Measurements from ENCODE around the gene CDKL4.
"Not testable (repeated sequence)": the region's sequence is repeated elsewhere in the genome, so short reads cannot be mapped to it uniquely, and the experiment has no call there.

The CDKL4 gene

DNA sequence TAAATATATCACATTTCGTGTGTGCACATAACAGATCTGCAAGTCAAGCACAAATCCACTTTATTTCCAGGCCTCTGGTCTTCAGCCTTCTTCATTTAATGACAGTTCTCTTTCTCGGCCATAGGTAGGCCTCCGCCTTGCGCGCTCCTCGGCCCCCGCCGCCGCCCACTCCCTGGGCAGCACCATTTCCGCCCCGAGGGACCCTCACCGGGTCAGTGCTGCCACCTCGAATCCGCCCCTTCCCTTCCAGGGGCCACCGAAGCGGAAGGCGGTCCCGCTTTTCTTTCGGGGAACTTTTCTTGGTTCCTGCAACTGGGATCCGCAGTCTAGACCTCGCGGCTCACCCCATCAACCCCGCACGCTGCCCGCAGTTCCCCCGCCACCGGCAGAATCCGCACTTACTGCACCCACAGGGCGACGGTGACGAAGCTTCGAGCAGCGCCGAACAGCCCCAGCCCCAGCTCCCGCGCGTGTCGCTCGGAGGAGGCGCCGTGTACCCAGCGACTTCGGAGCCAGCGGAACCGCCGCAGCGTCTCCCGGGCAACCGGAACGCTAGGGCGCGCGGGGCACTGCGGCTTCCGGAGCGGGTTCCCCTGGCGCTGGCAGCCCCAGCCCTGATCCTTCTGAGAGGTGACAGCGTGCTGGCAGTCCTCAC, at the start of gene CDKL4:
Gene CDKL4 (minus strand): TSS at position 502 of the 655 bp plus-strand sequence.
- peak; percentile 32 for DNase-seq

GRCh38 chr2:39290433-39290832, 46.7 kb upstream of the CDKL4 start:
- DNase-seq: no peak

- no peak for DNase-seq
Observed at GRCh38 chr2:39289609-39290008, 45.8 kb upstream of the CDKL4 start.

- no peak for DNase-seq
Observed at GRCh38 chr2:39283561-39283960, 39.8 kb upstream of the CDKL4 start.

DNA sequence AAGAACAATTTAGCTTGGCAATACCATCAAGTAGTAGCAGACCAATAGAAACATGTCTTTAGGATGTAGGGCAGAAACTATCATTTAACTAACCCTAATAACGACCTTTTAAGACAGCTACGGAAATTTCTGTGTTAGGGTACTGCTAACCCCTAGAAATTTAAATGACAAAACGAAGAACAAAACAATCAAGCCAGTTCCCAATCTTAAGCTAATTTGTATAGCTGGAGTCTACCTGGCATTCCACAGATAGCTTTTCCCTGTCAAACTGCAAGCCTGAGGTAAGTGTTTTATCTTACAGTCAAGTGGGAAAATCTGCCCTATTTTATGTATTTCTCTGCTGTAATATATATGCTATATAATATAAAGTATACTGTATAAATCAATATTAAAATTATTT, 37.6 kb upstream of the CDKL4 start:
- DNase-seq: no peak

DNA sequence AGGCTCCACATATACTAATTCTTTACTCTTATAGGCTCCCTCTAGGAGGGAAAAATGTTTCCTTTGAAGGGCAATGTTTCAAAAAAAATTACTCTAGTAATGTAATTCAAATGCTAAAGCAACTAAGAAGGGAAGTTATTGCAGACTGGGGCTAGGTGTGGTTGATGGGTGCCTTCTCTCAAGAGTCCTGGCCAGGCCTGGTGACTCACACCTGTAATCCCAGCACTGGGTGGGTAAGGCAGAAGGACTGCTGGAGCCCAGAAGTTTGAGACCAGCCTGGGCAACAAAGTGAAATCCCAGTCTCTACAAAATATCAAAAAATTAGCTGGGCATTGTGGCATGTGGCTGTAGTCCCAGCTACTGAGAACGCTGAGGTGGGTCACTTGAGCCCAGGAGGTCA, 31.2 kb upstream of the CDKL4 start:
- DNase-seq: no peak

DNA sequence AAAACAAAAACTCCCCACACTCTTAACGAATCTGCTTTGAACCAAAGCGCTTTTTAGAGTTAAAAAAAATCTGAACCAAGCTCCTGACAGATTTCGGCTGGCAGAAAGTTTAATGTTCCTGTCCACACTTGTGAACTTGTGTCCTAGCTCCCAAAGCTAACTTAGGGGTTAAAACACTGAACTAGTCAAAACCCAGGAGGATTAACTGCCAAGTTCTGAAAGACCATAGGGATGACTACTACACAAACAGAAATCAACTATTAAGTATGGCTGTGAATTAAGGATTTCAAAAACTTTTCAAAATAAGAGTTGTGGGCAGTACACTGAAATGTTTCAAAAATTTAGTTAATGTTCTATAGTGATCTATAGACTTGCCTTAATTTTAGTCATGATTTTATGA, 26.2 kb upstream of the CDKL4 start:
- no peak for DNase-seq

DNA sequence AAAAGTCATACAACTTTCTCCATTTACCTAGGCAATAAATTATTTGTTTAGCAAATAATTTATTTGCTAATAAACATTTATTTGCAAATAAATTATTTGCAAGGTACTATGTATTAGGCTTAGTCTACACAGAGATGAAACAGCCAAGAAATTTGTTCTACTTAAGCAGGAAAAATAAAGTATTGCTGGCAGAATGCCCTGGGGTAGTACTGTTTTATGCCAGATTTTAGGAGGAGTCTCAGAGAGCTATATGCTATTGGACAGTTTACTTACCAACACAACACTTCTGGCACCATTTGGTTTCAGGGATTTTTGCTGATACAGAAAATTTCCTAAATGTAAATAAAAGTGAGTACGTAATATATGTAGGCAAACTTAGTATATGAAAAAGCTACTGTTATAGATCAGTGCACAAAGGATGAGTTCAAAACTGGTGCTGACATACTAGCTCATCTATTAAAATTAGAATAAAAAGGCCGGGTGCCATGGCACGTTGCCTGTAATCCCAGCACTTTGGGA, 23.2 kb upstream of the CDKL4 start:
- no peak for DNase-seq

DNA sequence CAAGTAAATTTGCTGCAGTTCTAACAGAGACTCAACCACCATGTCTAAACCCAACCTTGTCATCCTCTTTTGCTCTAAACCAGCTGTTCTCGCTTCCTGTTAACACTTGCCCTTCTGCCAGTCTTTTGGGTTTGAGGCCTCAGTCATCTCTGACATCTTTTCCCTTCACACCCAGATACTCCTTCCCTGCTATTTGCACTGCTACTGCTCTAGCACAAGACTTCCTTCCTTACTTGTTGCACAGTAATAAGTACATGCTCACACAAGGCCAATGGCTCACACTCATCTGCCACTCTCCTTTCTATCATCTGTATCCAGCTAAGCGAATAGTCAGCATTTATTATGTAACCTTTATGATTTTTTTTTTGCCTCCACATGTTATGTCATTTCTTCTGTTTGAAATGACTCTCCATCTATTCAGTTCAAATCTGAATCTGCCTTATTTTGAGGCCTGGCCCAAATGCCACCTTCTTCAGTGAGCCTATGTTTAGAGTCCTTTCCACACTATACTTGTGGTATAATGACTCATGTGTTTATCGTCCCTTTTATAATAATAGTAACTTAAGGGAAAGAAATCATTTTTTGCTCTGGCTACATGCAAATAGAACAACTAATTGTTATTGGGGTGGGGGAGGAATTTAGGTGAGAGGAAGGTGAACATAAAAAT, 22.5 kb upstream of the CDKL4 start:
- DNase-seq: no peak

GRCh38 chr2:39265315-39265714, 21.5 kb upstream of the CDKL4 start:
- no peak for DNase-seq

DNA sequence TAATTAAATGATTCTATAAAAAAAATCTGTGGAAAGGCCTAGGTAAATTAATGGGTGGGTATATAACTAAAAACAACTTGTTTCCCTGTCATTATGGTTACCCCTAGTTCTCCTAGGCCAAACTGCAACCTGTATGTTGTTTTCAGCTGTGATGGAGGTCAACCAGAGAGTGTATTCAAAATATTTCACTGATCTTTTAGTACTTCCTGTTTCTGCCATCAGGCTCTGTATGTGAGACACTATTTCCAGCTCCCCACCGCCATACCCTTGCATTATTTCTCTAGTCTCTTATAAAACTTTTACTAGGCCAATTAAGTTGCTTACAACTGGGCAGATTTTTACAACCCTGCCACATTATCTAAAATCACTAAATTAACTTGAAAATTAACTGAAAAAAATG, 21.0 kb upstream of the CDKL4 start:
- no peak for DNase-seq

GRCh38 chr2:39260087-39260486, 16.3 kb upstream of the CDKL4 start:
- no peak for DNase-seq

DNA sequence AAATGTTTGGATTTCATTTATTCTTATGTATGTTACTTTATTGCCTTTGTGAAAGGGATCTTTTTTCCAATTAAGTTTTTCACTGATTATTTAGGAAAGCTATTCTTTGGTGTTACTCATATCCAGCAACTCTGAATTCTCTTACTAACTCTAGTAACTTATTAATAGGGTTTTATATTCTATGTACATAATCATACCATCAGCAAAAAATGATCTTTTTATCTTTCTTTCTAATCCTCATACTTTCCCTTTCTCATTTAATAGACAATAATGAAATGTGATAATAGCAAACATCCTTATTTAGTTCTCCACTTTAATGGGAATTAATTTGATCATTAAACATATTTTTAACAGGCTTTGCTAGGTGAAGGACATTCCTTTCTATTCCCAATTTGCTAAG, 12.3 kb upstream of the CDKL4 start:
- no peak for DNase-seq

GRCh38 chr2:39252888-39253518, 9.2 kb upstream of the CDKL4 start:
- no peak for DNase-seq

- no peak for DNase-seq
Observed at GRCh38 chr2:39247512-39248043, 3.8 kb upstream of the CDKL4 start.

- DNase-seq: no peak
Observed at GRCh38 chr2:39246382-39246980, 2.7 kb upstream of the CDKL4 start.

DNA sequence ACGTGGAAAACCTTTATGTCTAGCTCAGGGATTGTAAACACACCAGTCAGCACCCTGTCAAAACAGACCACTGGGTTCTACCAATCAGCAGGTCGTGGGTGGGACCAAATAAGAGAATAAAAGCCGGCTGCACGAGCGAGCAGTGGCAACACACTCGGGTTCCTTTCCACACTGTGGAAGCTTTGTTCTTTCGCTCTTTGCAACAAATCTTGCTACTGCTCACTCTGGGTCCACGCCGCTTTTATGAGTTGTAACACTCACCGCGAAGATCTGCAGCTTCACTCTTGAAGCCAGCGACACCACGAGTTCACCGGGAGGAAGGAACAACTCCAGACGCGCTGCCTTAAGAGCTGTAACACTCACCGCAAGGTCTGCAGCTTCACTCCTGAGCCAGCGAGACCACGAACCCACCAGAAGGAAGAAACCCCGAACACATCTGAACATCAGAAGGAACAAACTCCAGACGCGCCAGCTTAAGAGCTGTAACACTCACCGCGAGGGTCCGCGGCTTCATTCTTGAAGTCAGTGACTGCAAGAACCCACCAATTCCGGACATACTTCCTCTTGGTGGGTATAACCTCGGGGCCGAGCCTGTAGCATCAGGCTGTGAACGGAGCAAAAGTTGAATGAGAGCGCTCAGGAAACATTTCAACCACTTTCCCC, 1.3 kb upstream of the CDKL4 start:
- peak; percentile 62 for DNase-seq

DNA sequence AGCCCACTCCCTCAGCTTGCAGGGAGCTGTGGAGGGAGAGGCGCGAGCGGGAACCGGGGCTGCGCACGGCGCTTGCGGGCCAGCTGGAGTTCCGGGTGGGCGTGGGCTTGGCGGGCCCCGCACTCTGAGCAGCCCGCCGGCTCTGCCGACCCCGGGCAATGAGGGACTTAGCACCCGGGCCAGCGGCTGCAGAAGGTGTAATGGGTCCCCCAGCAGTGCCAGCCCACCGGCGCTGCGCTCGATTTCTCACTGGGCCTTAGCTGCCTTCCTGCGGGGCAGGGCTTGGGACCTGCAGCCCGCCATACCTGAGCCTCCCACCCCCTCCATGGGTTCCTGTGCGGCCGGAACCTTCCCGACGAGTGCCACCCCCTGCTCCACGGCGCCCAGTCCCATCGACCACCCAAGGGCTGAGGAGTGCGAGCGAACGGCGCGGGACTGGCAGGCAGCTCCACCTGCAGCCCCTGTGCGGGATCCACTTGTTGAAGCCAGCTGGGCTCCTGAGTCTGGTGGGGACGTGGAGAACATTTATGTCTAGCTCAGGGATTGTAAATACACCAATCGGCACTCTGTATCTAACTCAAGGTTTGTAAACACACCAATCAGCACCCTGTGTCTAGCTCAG, 582 bp upstream of the CDKL4 start:
- not testable (repeated sequence) for DNase-seq

DNA sequence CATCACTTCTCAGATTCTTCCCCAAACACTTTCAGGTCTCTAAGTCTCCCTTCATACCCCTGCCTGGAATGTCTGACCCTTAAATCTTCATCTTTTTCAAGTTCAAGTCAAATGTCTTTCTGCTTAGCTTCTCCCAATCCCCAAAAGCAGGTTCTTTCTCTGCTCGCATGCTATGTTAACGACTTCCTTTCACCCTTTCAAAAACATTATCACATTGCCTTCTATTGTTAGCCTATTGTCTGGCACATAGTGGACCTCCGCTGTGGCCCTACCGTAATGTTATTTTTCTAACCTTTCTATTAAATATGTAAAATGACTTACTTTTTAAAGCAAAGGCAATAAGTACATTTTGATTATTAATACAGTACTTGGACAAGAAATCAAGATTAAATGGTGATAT, 2.2 kb downstream of the CDKL4 start:
- DNase-seq: no peak

GRCh38 chr2:39240758-39241157, 3.0 kb downstream of the CDKL4 start:
- no peak for DNase-seq

DNA sequence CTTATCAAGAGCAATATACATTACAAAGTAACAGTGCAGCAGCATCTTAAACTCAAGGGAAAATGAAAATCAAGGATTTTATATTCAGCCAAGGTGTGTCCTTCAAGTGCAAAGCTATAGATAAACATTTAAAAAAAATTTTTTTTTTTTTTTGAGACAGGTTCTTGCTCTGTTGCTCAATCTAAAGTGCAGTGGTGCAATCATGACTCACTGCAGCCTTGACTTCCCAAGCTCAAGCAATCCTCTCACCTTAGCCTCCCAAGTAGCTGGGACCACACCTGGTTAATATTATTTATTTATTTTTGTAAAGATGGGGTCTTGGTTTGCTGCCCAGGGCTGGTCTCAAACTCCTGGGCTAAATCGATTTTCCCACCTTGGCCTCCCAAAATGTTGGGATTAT, 9.0 kb downstream of the CDKL4 start:
- DNase-seq: no peak

- no peak for DNase-seq
Observed at GRCh38 chr2:39232141-39232540, 11.6 kb downstream of the CDKL4 start.

Data from CD4-positive, alpha-beta T cell treated with Interleukin-21 for 1 hour (primary cell).